Endodermal cell (in vitro differentiated cells): ENCODE measurements around the gene SEC24D. TPM values are rescaled to one million over a fixed set of nuclear protein-coding genes. Genes with fewer than 3 reads are reported as not detected.

Experiments used
- DNase-seq: peaks from one replicate; pipeline ENCODE4 v3.0.0-alpha.2; 2017
- H3K27ac ChIP-seq: 2 replicates; pipeline ENCODE4 v1.5.1; 2013; ENCODE audit warnings: mild to moderate bottlenecking, low read depth, low read length, moderate library complexity
- H3K27me3 ChIP-seq: 2 replicates; pipeline ENCODE4 v1.6.1; 2013; ENCODE audit warnings: mild to moderate bottlenecking, low read length, moderate library complexity; ENCODE audit not compliant: insufficient read depth, control insufficient read depth, poor library complexity, severe bottlenecking
- H3K36me3 ChIP-seq: 2 replicates; pipeline ENCODE4 v1.7.0; 2013; ENCODE audit warnings: mild to moderate bottlenecking, low read length, moderate library complexity; ENCODE audit not compliant: control insufficient read depth, insufficient read depth
- H3K4me1 ChIP-seq: one replicate; pipeline ENCODE4 v1.7.0; 2013; ENCODE audit warnings: low read length; ENCODE audit not compliant: control insufficient read depth, insufficient read depth
- H3K4me3 ChIP-seq: 2 replicates; pipeline ENCODE4 v1.5.1; 2013; ENCODE audit warnings: mild to moderate bottlenecking, low read length, moderate library complexity
- H3K9ac ChIP-seq: 2 replicates; pipeline ENCODE4 v1.6.1; 2013; ENCODE audit warnings: mild to moderate bottlenecking, low read length, moderate library complexity; ENCODE audit not compliant: poor library complexity, severe bottlenecking; ENCODE audit errors: extremely low read depth
- H3K9me3 ChIP-seq: 2 replicates; pipeline ENCODE4 v1.6.1; 2013; ENCODE audit warnings: mild to moderate bottlenecking, low read length, moderate library complexity; ENCODE audit not compliant: control insufficient read depth
- H3K27ac Mint-ChIP-seq: 2 replicates; pipeline ENCODE4 v1.8.0; 2020; ENCODE audit warnings: mixed read lengths
- H3K27me3 Mint-ChIP-seq: 2 replicates; pipeline ENCODE4 v1.8.0; 2021; ENCODE audit warnings: mild to moderate bottlenecking, mixed read lengths; ENCODE audit not compliant: insufficient read depth
- H3K36me3 Mint-ChIP-seq: 2 replicates; pipeline ENCODE4 v1.8.0; 2020; ENCODE audit warnings: low read depth, mixed read lengths
- H3K4me1 Mint-ChIP-seq: 2 replicates; pipeline ENCODE4 v1.8.0; 2020; ENCODE audit warnings: mixed read lengths
- H3K4me3 Mint-ChIP-seq: 2 replicates; pipeline ENCODE4 v1.8.0; 2020; ENCODE audit warnings: mild to moderate bottlenecking, moderate library complexity, mixed read lengths
- H3K9me3 Mint-ChIP-seq: 2 replicates; pipeline ENCODE4 v1.8.0; 2020; ENCODE audit warnings: mild to moderate bottlenecking, mixed read lengths
- WGBS, 2 experiments: methylation state at CpG; one replicate each; pipeline versions ENCODE4 v1.1.5 to v1.1.7; 2013; ENCODE audit warnings: missing lambda C conversion rate in 2 of 2, mixed read lengths in 1 of 2; ENCODE audit not compliant: insufficient coverage in 1 of 2, insufficient read length in 1 of 2; 5-methylcytosine and 5-hydroxymethylcytosine counted together
- total RNA-seq, 2 donors: library from RNA; stranded (reverse); fragmentation: NEBNext Ultra II Directional in 1 of 2; extraction: Animal tissue kit (Norgen Biotek cat#: 25700) in 1 of 2; gene quantifications; 2 replicates in 1 of 2; 3 replicates in 1 of 2; pipeline ENCODE4 v1.2.1, GENCODE V29; 2021
- TF ChIP-seq, protein P1 (sequence below): fragments of 200-600 bp; sonication (generic); conservative IDR thresholded peaks from 2 replicates; pipeline ENCODE4 v1.5.0; 2021; ENCODE audit warnings: antibody characterized with exemption, mild to moderate bottlenecking

Gene SEC24D
- total RNA-seq, 2 donors from 2014 or later = 40.4 to 42.8 TPM

- no peaks in the 10 kb centered on the region for H3K36me3 Mint-ChIP-seq
- no peak overlapping the region for H3K27ac ChIP-seq
- no peaks in the 10 kb centered on the region for H3K27me3 ChIP-seq
- no peak overlapping the region for H3K27ac Mint-ChIP-seq
- H3K4me1 Mint-ChIP-seq = peaks cover 11% of the 10 kb centered on the region
- no peaks in the 10 kb centered on the region for H3K9me3 Mint-ChIP-seq
- no peaks in the 10 kb centered on the region for H3K27me3 Mint-ChIP-seq
- no peak for DNase-seq
- TF ChIP-seq, protein P1, sequence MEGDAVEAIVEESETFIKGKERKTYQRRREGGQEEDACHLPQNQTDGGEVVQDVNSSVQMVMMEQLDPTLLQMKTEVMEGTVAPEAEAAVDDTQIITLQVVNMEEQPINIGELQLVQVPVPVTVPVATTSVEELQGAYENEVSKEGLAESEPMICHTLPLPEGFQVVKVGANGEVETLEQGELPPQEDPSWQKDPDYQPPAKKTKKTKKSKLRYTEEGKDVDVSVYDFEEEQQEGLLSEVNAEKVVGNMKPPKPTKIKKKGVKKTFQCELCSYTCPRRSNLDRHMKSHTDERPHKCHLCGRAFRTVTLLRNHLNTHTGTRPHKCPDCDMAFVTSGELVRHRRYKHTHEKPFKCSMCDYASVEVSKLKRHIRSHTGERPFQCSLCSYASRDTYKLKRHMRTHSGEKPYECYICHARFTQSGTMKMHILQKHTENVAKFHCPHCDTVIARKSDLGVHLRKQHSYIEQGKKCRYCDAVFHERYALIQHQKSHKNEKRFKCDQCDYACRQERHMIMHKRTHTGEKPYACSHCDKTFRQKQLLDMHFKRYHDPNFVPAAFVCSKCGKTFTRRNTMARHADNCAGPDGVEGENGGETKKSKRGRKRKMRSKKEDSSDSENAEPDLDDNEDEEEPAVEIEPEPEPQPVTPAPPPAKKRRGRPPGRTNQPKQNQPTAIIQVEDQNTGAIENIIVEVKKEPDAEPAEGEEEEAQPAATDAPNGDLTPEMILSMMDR = no peak
- no peak overlapping the region for H3K9ac ChIP-seq
- H3K4me3 Mint-ChIP-seq = no peak overlapping the region
- H3K36me3 ChIP-seq = no peaks in the 10 kb centered on the region
- H3K4me1 ChIP-seq = no peaks in the 10 kb centered on the region
- no peaks in the 10 kb centered on the region for H3K9me3 ChIP-seq
- WGBS, 2 experiments = 87 to 91% methylated on average over 3 of the region's 3 CpGs
- no peak overlapping the region for H3K4me3 ChIP-seq
These were observed 3.4 kb upstream of the SEC24D start for GRCh38 chr4:118839221-118839927.

GRCh38 chr4:118837121-118837507 lies 1.2 kb upstream of the SEC24D start:
- no peaks in the 10 kb centered on the region for H3K27me3 ChIP-seq
- peak overlapping the region; percentile 94 for H3K4me3 ChIP-seq
- H3K4me1 ChIP-seq = no peaks in the 10 kb centered on the region
- no peaks in the 10 kb centered on the region for H3K9me3 ChIP-seq
- Mint-ChIP-seq H3K27me3 (no peaks in the 10 kb centered on the region), H3K36me3 (peaks cover 11% of the 10 kb centered on the region), H3K9me3 (no peaks in the 10 kb centered on the region), H3K27ac (no peak overlapping the region), H3K4me3 (peak overlapping the region; percentile 82), H3K4me1 (peaks cover 11% of the 10 kb centered on the region)
- peaks cover 19% of the 10 kb centered on the region for H3K36me3 ChIP-seq
- H3K9ac ChIP-seq = no peak overlapping the region
- 78 to 100% methylated on average over 2 to 4 of the region's 4 CpGs for WGBS, 2 experiments
- no peak overlapping the region for H3K27ac ChIP-seq
- TF ChIP-seq, protein P1 = no peak
- DNase-seq = no peak

DNA sequence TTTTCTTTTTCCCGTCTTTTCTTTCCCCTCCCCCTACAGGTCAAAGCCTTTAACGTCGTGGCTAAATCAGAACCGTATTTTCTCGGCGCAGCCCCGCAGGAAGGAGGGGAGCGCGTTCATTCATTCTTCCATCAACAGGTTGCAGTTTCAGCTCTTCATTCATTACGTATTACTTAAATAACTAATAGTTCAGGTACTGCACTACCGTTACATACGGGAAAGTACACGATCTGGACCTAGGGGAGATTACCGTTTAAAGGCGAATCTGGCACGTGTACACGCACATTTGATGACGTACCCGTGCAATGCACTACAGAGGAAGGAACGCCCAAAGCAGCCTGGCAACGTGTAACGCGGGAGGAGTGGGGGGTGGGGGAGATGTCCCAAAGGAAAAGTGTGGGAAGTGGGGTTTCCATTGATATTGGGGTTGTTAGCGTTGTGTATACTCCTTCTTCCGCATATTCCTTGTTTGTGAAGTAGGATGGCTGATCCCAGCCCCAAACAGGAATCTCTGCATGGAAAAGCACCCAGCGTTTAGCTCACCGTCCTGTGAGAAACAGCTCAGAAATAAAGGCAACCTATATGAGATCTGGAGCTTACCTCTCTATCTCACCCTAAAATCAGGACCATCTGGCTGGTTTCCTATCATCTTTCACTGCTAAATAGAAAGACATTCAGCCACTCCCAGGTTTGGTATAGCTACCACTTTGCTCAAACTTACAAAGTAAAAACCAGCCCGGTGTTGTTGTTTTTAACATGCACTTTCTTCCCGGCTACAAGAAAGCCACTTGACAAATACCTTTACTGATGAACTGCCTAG lies 585 bp upstream of the SEC24D start:
- TF ChIP-seq, protein P1 = peak; percentile 34
- no peaks in the 10 kb centered on the region for H3K9me3 ChIP-seq
- peak overlapping the region; percentile 93 for H3K27ac Mint-ChIP-seq
- DNase-seq = peak; percentile 73
- WGBS, 2 experiments = 11 to 19% methylated on average over 14 to 29 of the region's 29 CpGs
- peaks cover 25% of the 10 kb centered on the region for H3K36me3 ChIP-seq
- H3K4me1 ChIP-seq = no peaks in the 10 kb centered on the region
- H3K27ac ChIP-seq = peak overlapping the region; percentile 50
- no peaks in the 10 kb centered on the region for H3K27me3 ChIP-seq
- H3K36me3 Mint-ChIP-seq = peaks cover 16% of the 10 kb centered on the region
- H3K4me3 ChIP-seq = peak overlapping the region; percentile 94
- no peaks in the 10 kb centered on the region for H3K27me3 Mint-ChIP-seq
- peak overlapping the region; percentile 95 for H3K9ac ChIP-seq
- peaks cover 10% of the 10 kb centered on the region for H3K4me1 Mint-ChIP-seq
- H3K4me3 Mint-ChIP-seq = peak overlapping the region; percentile 82
- no peaks in the 10 kb centered on the region for H3K9me3 Mint-ChIP-seq
